NCI-H1930 (cell line): ENCODE data around the gene LCP2.

Experiments
- DNase-seq, 2 experiments: peaks; one replicate each; lab custom pipeline; 2025; lab: John Stamatoyannopoulos, UW

Gene LCP2

DNA sequence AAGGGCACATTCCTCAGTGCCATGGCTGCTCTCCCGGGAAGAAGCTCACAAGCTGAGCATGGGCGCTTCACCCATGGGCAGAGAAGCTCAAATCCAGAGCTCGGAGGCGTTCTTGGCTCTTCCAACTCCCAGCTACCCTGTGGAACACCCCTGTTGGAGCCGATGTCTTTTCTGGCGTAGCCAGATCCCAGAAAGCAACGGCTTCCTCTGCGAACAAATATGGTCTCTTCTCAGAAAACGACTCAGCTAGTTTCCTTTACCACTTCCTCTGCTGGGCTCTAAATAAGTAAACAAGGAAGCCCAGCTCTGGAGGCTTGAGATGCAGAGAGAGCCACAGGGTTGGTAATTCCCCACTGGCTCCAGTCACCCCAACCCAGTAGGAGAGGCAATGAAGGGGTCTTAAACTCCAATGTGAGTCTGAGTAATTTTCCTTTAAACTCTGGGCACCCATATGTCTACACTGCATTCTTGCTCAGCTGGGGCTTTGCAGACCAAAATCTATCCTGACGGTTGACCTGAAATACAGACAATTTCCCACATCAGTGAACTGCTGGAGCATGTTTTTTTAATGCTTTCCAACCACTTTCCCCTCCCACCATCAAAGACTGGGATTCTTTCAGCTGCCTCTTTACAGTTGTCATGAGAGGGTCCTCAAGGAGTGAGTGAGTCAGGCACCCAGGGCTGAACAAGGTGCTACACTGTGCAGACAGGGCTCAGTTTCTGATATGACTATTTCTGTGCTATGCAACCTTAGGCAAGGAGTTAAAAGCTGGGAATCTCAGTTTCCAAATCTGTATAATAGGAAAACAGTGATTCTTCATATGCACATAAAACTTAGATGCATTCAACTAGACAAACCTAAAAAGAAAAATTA is at the start of gene LCP2:
TSS of gene LCP2 (minus strand) at position 189 of the 874 bp plus-strand sequence. CDS start at position 23, 166 bp downstream.
- DNase-seq = no peak

GRCh38 chr5:170347022-170347567 is 49.5 kb upstream of the LCP2 start:
- no peak for DNase-seq

DNA sequence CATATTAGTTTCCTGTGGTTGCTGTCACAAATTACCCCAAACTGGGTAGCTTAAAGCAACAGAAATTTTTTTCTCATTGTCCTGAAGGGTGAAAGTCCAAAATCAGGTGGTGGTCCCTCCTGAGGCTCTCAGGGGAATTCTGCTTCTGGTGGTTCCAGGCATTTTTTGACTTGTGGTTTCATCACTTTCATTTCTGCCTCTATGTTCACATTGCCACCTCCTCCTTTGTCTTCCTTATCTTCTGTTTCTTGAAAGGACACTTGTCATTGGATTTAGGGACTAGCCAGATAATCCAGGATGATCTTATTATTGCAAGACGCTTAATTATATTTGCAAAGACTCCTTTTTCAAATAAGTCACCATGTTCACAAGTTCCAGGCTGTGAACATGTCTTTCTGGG is 48.4 kb upstream of the LCP2 start:
- no peak for DNase-seq

GRCh38 chr5:170343177-170343576 is 45.6 kb upstream of the LCP2 start:
- no peak for DNase-seq

DNA sequence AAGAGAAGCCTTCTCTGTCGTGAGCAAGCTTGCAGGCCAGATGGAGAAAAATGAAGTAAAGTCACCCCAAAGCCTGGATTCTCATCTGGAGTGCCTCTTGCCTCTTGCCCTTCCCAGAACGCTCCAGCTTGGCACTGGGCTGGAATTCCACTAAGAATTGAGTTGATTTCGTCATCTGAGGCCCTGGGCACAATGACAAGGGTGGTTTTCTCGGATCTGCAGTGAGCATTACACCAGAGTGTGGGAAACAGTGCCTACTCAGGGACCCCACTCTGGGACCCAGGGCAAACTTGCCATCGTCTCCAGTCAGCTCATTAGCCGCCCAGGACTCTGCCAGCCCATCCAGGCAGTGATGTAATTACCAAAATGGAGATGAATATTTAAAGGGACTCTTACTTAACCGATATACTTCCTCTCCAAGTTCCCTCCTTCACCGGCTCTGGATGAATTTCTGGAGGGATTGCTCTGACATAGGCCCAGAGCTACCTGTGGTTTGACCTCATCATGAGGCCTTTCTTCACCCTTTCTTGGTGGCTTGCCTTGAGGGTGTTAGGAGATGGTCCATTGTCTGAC is 44.7 kb upstream of the LCP2 start:
- DNase-seq = no peak

DNA sequence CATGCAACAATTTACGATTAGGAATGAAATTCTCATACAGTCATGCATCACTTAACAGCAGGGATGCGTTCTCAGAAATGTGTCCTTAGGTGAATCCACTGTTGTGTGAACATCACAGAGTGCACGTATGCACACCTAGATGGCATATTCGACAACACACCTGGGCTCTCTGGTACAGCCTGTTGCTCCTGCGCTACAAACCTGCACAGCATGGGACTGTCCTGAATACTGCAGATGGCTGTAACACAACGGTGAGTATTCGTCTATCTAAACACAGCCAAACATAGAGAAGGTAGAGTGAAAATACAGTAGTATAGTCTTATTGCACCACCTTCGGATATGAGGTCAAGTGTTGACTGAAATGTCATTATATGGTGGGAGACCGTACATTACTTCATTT is 44.0 kb upstream of the LCP2 start:
- DNase-seq = no peak

- DNase-seq = no peak
Measured at GRCh38 chr5:170339780-170340167, 42.2 kb upstream of the LCP2 start.

DNA sequence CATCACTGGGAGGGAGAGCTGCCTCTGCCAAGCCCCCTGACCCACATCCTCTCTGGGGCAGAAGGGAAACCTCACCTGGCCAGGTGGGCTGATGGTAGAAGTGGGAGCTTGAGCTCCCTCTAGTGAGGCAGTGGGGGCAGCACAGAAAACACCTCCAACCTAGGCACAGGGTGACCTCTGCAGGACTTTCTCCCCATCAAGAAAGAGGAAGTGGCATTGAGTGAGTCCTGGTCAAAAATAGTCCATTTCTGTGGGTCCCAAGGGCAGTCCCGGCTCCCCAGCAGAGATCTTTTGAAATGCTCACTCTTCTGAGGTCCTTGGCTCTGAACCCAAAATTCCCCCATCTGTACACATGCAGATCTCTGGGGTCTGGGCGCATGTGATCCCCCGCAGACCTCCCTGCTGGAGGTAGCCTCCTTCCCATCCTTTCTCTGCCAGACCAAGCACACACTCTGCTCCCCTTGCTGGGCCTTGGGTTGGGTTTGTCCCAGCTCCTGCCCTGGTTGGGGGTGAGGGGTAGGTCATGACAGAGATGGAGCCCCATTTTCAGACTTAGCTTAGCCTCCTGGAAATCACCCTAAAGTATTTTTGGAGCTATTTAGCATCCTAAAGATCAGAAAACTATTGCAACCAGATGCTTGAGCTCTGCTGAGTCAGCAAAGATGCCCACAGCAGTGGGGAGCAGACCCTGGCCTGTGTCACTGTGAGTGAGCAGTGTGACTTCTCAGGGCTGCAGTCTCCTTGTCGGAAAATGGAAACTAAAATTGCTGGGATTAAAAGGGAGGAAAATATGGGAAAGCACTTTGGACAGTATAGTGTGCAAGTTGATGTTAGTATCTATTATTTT is 41.6 kb upstream of the LCP2 start:
- no peak for DNase-seq

GRCh38 chr5:170338291-170338690 is 40.7 kb upstream of the LCP2 start:
- no peak for DNase-seq

GRCh38 chr5:170337045-170337733 is 39.6 kb upstream of the LCP2 start:
- no peak for DNase-seq

- no peak for DNase-seq
Measured at GRCh38 chr5:170336065-170336464, 38.5 kb upstream of the LCP2 start.

- no peak for DNase-seq
Measured at GRCh38 chr5:170334626-170335025, 37.0 kb upstream of the LCP2 start.

GRCh38 chr5:170333161-170333910 is 35.8 kb upstream of the LCP2 start:
- no peak for DNase-seq

GRCh38 chr5:170332058-170332457 is 34.5 kb upstream of the LCP2 start:
- no peak for DNase-seq

DNA sequence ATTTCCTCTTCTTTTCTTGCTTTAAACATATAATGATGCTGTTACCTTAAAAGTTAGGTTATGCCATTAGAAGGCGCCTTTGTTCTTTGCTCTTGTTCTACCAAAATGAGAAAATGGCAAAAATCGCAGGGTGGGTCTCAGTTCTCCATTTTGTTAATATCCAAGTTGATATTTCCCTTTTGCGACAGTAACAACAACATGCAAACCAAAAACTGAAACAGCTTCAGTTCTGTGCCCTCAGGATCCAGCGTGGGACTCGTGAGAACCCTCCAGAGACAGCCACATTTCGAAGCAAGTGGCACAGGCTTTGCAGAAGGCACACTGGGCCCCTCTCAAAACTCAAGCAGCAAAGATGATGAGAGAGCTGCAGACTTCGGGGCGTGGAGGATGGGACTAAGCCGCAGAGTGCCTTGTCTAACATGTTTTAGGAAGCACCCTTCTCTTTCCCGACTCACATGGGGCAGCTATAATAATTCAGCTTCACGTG is 33.0 kb upstream of the LCP2 start:
- DNase-seq = no peak

- no peak for DNase-seq
Measured at GRCh38 chr5:170329524-170329923, 31.9 kb upstream of the LCP2 start.

- DNase-seq = no peak
Measured at GRCh38 chr5:170327829-170328228, 30.3 kb upstream of the LCP2 start.

DNA sequence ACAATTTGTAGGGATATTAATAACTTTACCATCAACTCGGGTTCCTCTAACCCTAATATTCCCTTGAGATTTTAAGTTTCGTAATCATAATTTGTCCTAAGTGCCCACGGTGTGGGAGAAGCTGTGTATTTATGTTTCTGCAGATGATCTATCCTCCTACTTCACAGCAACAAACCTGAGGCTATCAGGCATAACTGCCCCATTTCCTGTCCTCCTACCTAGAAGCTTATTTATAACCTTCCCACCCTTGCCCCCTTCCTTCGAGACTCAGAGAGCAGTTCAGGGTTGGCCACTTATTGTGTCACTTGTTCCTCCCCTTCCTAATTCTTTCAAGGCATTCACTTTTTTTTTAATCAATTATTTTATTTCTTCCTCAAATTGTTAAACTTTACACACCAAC is 29.6 kb upstream of the LCP2 start:
- DNase-seq = no peak

GRCh38 chr5:170319301-170319700 is 21.7 kb upstream of the LCP2 start:
- DNase-seq = no peak

- DNase-seq = no peak
Measured at GRCh38 chr5:170317499-170317898, 19.9 kb upstream of the LCP2 start.

- no peak for DNase-seq
Measured at GRCh38 chr5:170316937-170317336, 19.4 kb upstream of the LCP2 start.
